Liver (tissue), 3 donors: Measurements from ENCODE around the gene KYAT1.

Experiments
- FOXA1 ChIP-seq: IDR thresholded peaks from 2 replicates; pipeline ENCODE4 v1.6.1; 2016; ENCODE audit warnings: antibody characterized with exemption
- GABPA ChIP-seq, 2 donors: IDR thresholded peaks in 1 of 2; conservative IDR thresholded peaks in 1 of 2; 2 replicates each; pipeline ENCODE4 v1.6.1; 2016; ENCODE audit warnings: antibody characterized with exemption in 2 of 2, mild to moderate bottlenecking in 1 of 2, moderate library complexity in 1 of 2
- JUND ChIP-seq, 2 donors: IDR thresholded peaks; 2 replicates each; pipeline ENCODE4 v1.6.1; 2016; ENCODE audit warnings: antibody characterized with exemption in 2 of 2
- RAD21 ChIP-seq, 2 donors: IDR thresholded peaks; 2 replicates each; pipeline ENCODE4 v1.6.1; 2016; ENCODE audit warnings: antibody characterized with exemption in 2 of 2, mild to moderate bottlenecking in 2 of 2
- RXRA ChIP-seq, 2 donors: IDR thresholded peaks; 2 replicates each; pipeline ENCODE4 v1.6.1; 2017 to 2018; ENCODE audit warnings: antibody characterized with exemption in 2 of 2, mild to moderate bottlenecking in 1 of 2
- SP1 ChIP-seq: IDR thresholded peaks from 2 replicates; pipeline ENCODE4 v1.6.1; 2018; ENCODE audit warnings: antibody characterized with exemption, mild to moderate bottlenecking
- TAF1 ChIP-seq: conservative IDR thresholded peaks from 2 replicates; pipeline ENCODE4 v1.6.1; 2016; ENCODE audit warnings: antibody characterized with exemption, mild to moderate bottlenecking
- YY1 ChIP-seq: IDR thresholded peaks from 2 replicates; pipeline ENCODE4 v1.6.1; 2016; ENCODE audit warnings: antibody characterized with exemption, mild to moderate bottlenecking
- TF ChIP-seq, protein P1 (sequence below): fragments of 150-350 bp; IDR thresholded peaks from 2 replicates; pipeline ENCODE4 v1.5.1; 2017; ENCODE audit warnings: improper control_type of control experiment, low read depth, low read length; ENCODE audit not compliant: missing input control
- TF ChIP-seq, protein P2 (sequence below): IDR thresholded peaks from 2 replicates; pipeline ENCODE4 v1.6.1; 2016; ENCODE audit warnings: antibody characterized with exemption
- TF ChIP-seq, protein P3 (sequence below): IDR thresholded peaks from 2 replicates; pipeline ENCODE4 v1.6.1; 2016; ENCODE audit warnings: antibody characterized with exemption, mild to moderate bottlenecking
- TF ChIP-seq, protein P4 (sequence below): IDR thresholded peaks from 2 replicates; pipeline ENCODE4 v1.6.1; 2016; ENCODE audit warnings: antibody characterized with exemption
- TF ChIP-seq, protein P5 (sequence below): IDR thresholded peaks from 2 replicates; pipeline ENCODE4 v1.6.1; 2016; ENCODE audit warnings: antibody characterized with exemption
- donor health status: healthy.
- donor health status: healthy.

DNA sequence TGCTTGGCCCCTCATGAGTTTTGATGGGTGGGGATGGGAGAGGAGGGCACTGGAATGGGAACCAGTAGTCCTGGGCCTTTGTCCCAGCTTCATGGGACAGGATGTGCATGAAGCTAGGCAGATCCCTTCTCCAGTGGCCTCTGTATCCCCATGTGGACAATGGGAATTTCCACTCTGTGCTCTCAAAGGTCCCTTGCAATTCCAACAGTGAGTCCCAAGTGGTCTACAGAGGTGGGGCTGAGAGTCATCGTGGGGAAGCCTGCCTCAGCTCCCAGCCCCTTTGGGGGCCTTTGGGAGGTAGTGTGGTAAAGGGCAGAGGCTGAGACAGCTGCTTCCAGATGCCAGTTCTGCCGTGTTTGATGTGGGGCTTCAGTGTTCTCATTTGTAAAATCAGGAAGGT, 37.2 kb upstream of the KYAT1 start:
- TF ChIP-seq GABPA (IDR thresholded peaks at IDR 0.05 in 1 of 2, conservative IDR thresholded peaks at IDR 0.05 in 1 of 2): no peak
- TF ChIP-seq, protein P1, sequence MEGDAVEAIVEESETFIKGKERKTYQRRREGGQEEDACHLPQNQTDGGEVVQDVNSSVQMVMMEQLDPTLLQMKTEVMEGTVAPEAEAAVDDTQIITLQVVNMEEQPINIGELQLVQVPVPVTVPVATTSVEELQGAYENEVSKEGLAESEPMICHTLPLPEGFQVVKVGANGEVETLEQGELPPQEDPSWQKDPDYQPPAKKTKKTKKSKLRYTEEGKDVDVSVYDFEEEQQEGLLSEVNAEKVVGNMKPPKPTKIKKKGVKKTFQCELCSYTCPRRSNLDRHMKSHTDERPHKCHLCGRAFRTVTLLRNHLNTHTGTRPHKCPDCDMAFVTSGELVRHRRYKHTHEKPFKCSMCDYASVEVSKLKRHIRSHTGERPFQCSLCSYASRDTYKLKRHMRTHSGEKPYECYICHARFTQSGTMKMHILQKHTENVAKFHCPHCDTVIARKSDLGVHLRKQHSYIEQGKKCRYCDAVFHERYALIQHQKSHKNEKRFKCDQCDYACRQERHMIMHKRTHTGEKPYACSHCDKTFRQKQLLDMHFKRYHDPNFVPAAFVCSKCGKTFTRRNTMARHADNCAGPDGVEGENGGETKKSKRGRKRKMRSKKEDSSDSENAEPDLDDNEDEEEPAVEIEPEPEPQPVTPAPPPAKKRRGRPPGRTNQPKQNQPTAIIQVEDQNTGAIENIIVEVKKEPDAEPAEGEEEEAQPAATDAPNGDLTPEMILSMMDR: no peak
- TF ChIP-seq JUND (IDR thresholded peaks at IDR 0.05): no peak
- TF ChIP-seq YY1: no peak
- TF ChIP-seq, protein P2, sequence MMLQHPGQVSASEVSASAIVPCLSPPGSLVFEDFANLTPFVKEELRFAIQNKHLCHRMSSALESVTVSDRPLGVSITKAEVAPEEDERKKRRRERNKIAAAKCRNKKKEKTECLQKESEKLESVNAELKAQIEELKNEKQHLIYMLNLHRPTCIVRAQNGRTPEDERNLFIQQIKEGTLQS: no peak
- no peak for TF ChIP-seq RAD21 (IDR thresholded peaks at IDR 0.05)
- TF ChIP-seq SP1: no peak
- TF ChIP-seq, protein P3, sequence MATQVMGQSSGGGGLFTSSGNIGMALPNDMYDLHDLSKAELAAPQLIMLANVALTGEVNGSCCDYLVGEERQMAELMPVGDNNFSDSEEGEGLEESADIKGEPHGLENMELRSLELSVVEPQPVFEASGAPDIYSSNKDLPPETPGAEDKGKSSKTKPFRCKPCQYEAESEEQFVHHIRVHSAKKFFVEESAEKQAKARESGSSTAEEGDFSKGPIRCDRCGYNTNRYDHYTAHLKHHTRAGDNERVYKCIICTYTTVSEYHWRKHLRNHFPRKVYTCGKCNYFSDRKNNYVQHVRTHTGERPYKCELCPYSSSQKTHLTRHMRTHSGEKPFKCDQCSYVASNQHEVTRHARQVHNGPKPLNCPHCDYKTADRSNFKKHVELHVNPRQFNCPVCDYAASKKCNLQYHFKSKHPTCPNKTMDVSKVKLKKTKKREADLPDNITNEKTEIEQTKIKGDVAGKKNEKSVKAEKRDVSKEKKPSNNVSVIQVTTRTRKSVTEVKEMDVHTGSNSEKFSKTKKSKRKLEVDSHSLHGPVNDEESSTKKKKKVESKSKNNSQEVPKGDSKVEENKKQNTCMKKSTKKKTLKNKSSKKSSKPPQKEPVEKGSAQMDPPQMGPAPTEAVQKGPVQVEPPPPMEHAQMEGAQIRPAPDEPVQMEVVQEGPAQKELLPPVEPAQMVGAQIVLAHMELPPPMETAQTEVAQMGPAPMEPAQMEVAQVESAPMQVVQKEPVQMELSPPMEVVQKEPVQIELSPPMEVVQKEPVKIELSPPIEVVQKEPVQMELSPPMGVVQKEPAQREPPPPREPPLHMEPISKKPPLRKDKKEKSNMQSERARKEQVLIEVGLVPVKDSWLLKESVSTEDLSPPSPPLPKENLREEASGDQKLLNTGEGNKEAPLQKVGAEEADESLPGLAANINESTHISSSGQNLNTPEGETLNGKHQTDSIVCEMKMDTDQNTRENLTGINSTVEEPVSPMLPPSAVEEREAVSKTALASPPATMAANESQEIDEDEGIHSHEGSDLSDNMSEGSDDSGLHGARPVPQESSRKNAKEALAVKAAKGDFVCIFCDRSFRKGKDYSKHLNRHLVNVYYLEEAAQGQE: no peak
- no peak for TF ChIP-seq FOXA1
- TF ChIP-seq, protein P4, sequence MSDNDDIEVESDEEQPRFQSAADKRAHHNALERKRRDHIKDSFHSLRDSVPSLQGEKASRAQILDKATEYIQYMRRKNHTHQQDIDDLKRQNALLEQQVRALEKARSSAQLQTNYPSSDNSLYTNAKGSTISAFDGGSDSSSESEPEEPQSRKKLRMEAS: no peak
- TF ChIP-seq, protein P5, sequence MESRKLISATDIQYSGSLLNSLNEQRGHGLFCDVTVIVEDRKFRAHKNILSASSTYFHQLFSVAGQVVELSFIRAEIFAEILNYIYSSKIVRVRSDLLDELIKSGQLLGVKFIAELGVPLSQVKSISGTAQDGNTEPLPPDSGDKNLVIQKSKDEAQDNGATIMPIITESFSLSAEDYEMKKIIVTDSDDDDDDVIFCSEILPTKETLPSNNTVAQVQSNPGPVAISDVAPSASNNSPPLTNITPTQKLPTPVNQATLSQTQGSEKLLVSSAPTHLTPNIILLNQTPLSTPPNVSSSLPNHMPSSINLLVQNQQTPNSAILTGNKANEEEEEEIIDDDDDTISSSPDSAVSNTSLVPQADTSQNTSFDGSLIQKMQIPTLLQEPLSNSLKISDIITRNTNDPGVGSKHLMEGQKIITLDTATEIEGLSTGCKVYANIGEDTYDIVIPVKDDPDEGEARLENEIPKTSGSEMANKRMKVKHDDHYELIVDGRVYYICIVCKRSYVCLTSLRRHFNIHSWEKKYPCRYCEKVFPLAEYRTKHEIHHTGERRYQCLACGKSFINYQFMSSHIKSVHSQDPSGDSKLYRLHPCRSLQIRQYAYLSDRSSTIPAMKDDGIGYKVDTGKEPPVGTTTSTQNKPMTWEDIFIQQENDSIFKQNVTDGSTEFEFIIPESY: no peak
- TF ChIP-seq TAF1: no peak
- no peak for TF ChIP-seq RXRA (IDR thresholded peaks at IDR 0.05)
